Panc1 (cell line): ENCODE data around the gene KCNH5.

Experiments
- POLR2AphosphoS5 ChIP-seq: IDR thresholded peaks from 2 replicates; pipeline ENCODE4 v1.6.1; 2012; ENCODE audit warnings: mild to moderate bottlenecking, low read depth, low read length, moderate library complexity
- SIN3A ChIP-seq: IDR thresholded peaks from 2 replicates; pipeline ENCODE4 v1.6.1; 2012; ENCODE audit warnings: low read depth, mild to moderate bottlenecking, low read length, moderate library complexity, borderline replicate concordance; ENCODE audit not compliant: insufficient read depth
- TCF7L2 ChIP-seq: IDR thresholded peaks from 2 replicates; pipeline ENCODE4 v1.6.1; 2011; ENCODE audit warnings: mild to moderate bottlenecking, low read depth, low read length, inconsistent platforms
- TF ChIP-seq, protein P1 (sequence below): fragments of 450-650 bp; IDR thresholded peaks from 2 replicates; pipeline ENCODE4 v1.5.1; 2017; ENCODE audit warnings: mild to moderate bottlenecking

DNA sequence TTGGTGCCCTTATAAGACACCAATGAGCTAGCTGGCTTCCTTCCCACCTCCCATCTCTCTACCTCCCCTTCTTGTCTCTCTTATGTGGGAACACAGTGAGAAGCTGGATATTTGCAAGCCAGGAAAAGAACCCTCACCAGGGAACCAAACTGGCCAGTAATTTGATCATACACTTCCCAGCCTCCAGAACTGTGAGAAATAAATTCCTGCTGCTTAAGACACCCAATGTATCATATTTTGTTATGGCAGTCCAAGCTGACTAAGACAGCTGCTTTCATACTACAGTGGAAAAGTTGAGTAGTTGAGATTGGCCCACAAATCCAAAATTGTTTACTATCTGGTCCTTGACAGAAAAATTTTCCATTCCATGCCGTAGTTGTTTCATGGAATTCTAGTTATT, 269.0 kb downstream of the KCNH5 start:
- no peak for TF ChIP-seq TCF7L2
- TF ChIP-seq, protein P1, sequence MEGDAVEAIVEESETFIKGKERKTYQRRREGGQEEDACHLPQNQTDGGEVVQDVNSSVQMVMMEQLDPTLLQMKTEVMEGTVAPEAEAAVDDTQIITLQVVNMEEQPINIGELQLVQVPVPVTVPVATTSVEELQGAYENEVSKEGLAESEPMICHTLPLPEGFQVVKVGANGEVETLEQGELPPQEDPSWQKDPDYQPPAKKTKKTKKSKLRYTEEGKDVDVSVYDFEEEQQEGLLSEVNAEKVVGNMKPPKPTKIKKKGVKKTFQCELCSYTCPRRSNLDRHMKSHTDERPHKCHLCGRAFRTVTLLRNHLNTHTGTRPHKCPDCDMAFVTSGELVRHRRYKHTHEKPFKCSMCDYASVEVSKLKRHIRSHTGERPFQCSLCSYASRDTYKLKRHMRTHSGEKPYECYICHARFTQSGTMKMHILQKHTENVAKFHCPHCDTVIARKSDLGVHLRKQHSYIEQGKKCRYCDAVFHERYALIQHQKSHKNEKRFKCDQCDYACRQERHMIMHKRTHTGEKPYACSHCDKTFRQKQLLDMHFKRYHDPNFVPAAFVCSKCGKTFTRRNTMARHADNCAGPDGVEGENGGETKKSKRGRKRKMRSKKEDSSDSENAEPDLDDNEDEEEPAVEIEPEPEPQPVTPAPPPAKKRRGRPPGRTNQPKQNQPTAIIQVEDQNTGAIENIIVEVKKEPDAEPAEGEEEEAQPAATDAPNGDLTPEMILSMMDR = no peak
- no peak for TF ChIP-seq POLR2AphosphoS5
- TF ChIP-seq SIN3A = no peak
